Measurements from ENCODE around the gene PRKAR1B. TPM values are rescaled to one million over a fixed set of nuclear protein-coding genes. Genes with fewer than 3 reads are reported as not detected.

Gene PRKAR1B
- total and polyA plus RNA-seq, 7 experiments from 2014 or later: 16.1 to 51.4 (median 28.7) TPM

DNA sequence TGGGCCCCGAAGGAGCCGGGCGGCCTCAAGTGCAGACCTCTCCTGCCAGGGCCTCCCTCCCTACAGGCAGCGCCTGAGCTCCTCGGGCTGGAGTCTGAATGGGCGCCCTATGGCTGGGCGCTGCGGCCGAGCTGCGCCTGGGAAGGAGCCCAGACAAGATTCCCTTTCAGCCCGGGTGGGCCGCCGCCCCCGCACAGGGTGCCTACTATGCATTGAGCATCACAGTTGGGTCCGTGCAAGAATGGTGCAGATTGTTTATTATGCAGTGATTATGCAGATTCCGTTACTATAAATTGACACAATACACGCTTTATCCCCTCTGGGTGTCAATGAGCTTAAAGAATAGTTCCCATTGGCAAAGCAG lies 130.3 kb downstream of the PRKAR1B start:
- H3K36me3 Mint-ChIP-seq: peaks cover 0 to 5% (median 0%) of the 10 kb centered on the region in 5 donors
- no peak overlapping the region for H3K4me3 ChIP-seq (ENCODE audit: low read length)
- peaks cover 15 to 23% of the 10 kb centered on the region in 2 donors for H3K4me1 ChIP-seq (ENCODE audit: control insufficient read depth in 2 of 2, insufficient read depth in 2 of 2, low read length in 2 of 2)
- DNase-seq: no peak
- no peaks in the 10 kb centered on the region for H3K27me3 Mint-ChIP-seq
- no peak overlapping the region for H3K4me3 Mint-ChIP-seq
- CTCF ChIA-PET: no interaction called here
- H3K9me3 Mint-ChIP-seq: no peaks in the 10 kb centered on the region
- ATAC-seq: no peak
- H3K4me1 Mint-ChIP-seq: peaks cover 17 to 48% (median 26%) of the 10 kb centered on the region in 7 donors
- peaks cover 0 to 14% (median 0%) of the 10 kb centered on the region in 3 experiments for H3K36me3 ChIP-seq (ENCODE audit: control insufficient read depth in 2 of 3, insufficient read depth in 3 of 3, low read length in 3 of 3)
- no peak overlapping the region for H3K27ac ChIP-seq (ENCODE audit: low read depth, low read length)
- peak overlapping the region in 2 of 9 donors; percentile 28 to 31 for H3K27ac Mint-ChIP-seq
- intact Hi-C loops (cut with micrococcal nuclease): no loop called here
- H3K9me3 ChIP-seq (ENCODE audit: control insufficient read depth in 2 of 3, low read length in 3 of 3): no peaks in the 10 kb centered on the region
- POLR2A ChIA-PET: no interaction called here
- H3K27me3 ChIP-seq (ENCODE audit: control insufficient read depth in 2 of 2, insufficient read depth in 2 of 2, low read length in 2 of 2): no peaks in the 10 kb centered on the region

DNA sequence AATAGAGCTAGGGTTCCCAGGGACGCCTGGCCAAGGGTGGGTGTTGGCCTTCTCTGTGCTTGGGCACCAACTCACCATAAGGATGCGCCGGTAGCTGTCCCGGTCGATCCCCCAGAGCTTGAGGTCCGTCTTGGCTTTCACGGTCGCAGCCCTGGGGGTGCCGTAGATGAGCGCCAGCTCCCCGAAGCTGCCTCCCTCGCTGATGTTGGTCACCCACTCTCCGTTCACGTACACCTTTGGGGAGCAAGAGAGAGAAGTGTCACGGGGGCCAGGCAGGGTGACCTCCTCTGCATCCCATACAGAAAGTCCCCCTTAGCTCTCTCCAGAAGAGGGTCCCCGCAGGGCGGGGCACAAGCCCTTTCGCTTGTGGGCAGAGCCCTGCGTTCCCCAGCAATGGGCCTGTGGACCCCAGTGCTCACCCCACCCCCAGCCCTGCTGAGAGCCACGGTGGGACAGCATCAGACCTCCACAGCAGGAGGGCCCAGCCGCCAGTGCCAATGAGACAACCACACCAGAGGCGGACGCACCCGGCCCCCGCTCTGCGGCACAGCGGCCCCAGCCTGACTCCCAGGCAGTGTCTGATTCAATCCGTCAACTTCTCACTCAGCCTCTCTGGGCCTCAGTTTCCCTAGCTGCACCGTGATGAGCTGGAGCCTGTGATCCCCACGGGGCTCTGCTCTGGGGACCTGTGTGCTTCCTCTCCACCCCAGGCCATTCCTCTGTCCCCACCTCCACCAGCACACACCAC lies 130.8 kb downstream of the PRKAR1B start:
- ATAC-seq: no peak
- H3K27me3 ChIP-seq (ENCODE audit: control insufficient read depth in 2 of 2, insufficient read depth in 2 of 2, low read length in 2 of 2): no peaks in the 10 kb centered on the region
- H3K9me3 ChIP-seq (ENCODE audit: control insufficient read depth in 2 of 3, low read length in 3 of 3): no peaks in the 10 kb centered on the region
- Mint-ChIP-seq H3K4me3 (no peak overlapping the region), H3K27ac (peak overlapping the region in 2 of 9 donors; percentile 15 to 24), H3K27me3 (no peaks in the 10 kb centered on the region), H3K36me3 (peaks cover 0 to 5% (median 0%) of the 10 kb centered on the region in 5 donors), H3K9me3 (no peaks in the 10 kb centered on the region), H3K4me1 (peaks cover 13 to 46% (median 22%) of the 10 kb centered on the region in 7 donors)
- peaks cover 0 to 14% (median 0%) of the 10 kb centered on the region in 3 experiments for H3K36me3 ChIP-seq (ENCODE audit: control insufficient read depth in 2 of 3, insufficient read depth in 3 of 3, low read length in 3 of 3)
- peaks cover 12 to 17% of the 10 kb centered on the region in 2 donors for H3K4me1 ChIP-seq (ENCODE audit: control insufficient read depth in 2 of 2, insufficient read depth in 2 of 2, low read length in 2 of 2)
- ChIA-PET POLR2A (no interaction called here), CTCF (no interaction called here)
- intact Hi-C loops (cut with micrococcal nuclease): no loop called here
- no peak overlapping the region for H3K4me3 ChIP-seq (ENCODE audit: low read length)
- no peak for DNase-seq
- H3K27ac ChIP-seq (ENCODE audit: low read depth, low read length): no peak overlapping the region

DNA sequence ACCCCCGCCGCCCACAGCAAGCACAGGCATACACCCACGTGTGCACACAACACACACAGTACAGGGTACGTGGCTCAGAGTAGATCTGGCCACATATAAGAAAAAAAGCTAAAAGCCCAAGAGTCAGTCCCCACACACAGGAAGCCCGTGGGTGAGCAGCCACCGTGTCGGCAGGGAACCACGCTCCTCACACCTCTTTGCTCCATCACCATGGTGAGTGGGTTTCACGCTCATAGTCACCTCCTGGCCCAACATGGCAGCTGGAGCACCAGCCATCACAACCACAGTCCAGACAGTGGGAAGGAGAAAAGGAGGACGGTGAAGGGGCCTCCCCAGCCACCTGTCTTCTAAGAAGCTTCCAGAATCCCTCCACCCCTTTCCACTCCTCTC lies 131.5 kb downstream of the PRKAR1B start:
- DNase-seq (peak in 1 of 9 donors; percentile 37), ATAC-seq (peak; percentile 24)
- H3K27me3 Mint-ChIP-seq: no peaks in the 10 kb centered on the region
- intact Hi-C loops (cut with micrococcal nuclease): no loop called here
- Histone ChIP-seq H3K4me3 (ENCODE audit: low read length) (no peak overlapping the region), H3K27ac (ENCODE audit: low read depth, low read length) (no peak overlapping the region), H3K27me3 (ENCODE audit: control insufficient read depth in 2 of 2, insufficient read depth in 2 of 2, low read length in 2 of 2) (no peaks in the 10 kb centered on the region), H3K36me3 (ENCODE audit: control insufficient read depth in 2 of 3, insufficient read depth in 3 of 3, low read length in 3 of 3) (peaks cover 0 to 14% (median 0%) of the 10 kb centered on the region in 3 experiments), H3K4me1 (ENCODE audit: control insufficient read depth in 2 of 2, insufficient read depth in 2 of 2, low read length in 2 of 2) (peaks cover 5 to 11% of the 10 kb centered on the region in 2 donors), H3K9me3 (ENCODE audit: control insufficient read depth in 2 of 3, low read length in 3 of 3) (no peaks in the 10 kb centered on the region)
- H3K4me1 Mint-ChIP-seq: peaks cover 11 to 40% (median 21%) of the 10 kb centered on the region in 7 donors
- CTCF ChIA-PET: no interaction called here
- POLR2A ChIA-PET: no interaction called here
- no peaks in the 10 kb centered on the region for H3K9me3 Mint-ChIP-seq
- peak overlapping the region in 3 of 9 donors; percentile 24 to 83 (median 38) for H3K27ac Mint-ChIP-seq
- H3K36me3 Mint-ChIP-seq: peaks cover 0 to 5% (median 0%) of the 10 kb centered on the region in 5 donors
- H3K4me3 Mint-ChIP-seq: no peak overlapping the region

DNA sequence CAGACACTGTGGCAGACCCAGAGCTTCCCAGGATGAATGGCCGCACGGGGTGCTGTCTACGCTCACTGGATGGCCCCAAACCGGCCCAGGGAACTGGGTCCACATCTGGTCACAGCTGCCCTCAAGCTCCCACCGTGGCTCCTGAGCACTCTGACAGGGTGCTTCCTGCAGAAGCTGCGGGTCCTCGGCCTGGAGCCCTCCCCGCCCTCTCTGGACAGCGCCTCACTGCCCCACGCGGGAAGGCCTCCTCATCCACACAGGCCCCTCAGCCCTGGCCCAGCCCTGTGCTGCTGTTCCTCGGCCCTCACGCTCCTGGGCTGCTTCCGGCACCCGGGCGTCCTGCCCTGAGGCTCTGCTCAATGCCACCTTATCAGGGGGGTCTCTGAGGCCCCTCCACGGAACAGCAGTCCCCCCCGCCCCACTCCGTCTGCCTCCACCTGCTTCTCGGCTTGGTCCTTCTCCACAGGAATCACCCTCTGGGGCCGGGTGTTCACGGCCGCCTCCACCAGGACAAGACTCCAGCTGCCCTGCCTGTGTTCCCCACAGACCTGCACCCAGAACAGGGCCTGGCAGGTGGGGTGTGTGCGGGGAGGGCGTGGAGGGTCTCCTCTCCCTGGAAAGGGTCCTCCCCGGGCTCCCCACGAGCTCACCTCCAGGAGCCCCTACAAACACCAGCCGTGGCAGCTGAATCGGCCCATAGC lies 132.0 kb downstream of the PRKAR1B start:
- no peak overlapping the region for H3K4me3 Mint-ChIP-seq
- H3K36me3 Mint-ChIP-seq: peaks cover 0 to 5% (median 0%) of the 10 kb centered on the region in 5 donors
- H3K27me3 Mint-ChIP-seq: no peaks in the 10 kb centered on the region
- no peak for DNase-seq
- Histone ChIP-seq H3K27ac (ENCODE audit: low read depth, low read length) (no peak overlapping the region), H3K9me3 (ENCODE audit: control insufficient read depth in 2 of 3, low read length in 3 of 3) (no peaks in the 10 kb centered on the region), H3K27me3 (ENCODE audit: control insufficient read depth in 2 of 2, insufficient read depth in 2 of 2, low read length in 2 of 2) (no peaks in the 10 kb centered on the region), H3K36me3 (ENCODE audit: control insufficient read depth in 2 of 3, insufficient read depth in 3 of 3, low read length in 3 of 3) (peaks cover 0 to 14% (median 0%) of the 10 kb centered on the region in 3 experiments), H3K4me1 (ENCODE audit: control insufficient read depth in 2 of 2, insufficient read depth in 2 of 2, low read length in 2 of 2) (peaks cover 0 to 11% of the 10 kb centered on the region in 2 donors), H3K4me3 (ENCODE audit: low read length) (no peak overlapping the region)
- peaks cover 11 to 34% (median 21%) of the 10 kb centered on the region in 7 donors for H3K4me1 Mint-ChIP-seq
- H3K27ac Mint-ChIP-seq: peak overlapping the region in 3 of 9 donors; percentile 24 to 83 (median 38)
- no peaks in the 10 kb centered on the region for H3K9me3 Mint-ChIP-seq
- ChIA-PET POLR2A (no interaction called here), CTCF (no interaction called here)
- intact Hi-C loops (cut with micrococcal nuclease): no loop called here
- no peak for ATAC-seq

DNA sequence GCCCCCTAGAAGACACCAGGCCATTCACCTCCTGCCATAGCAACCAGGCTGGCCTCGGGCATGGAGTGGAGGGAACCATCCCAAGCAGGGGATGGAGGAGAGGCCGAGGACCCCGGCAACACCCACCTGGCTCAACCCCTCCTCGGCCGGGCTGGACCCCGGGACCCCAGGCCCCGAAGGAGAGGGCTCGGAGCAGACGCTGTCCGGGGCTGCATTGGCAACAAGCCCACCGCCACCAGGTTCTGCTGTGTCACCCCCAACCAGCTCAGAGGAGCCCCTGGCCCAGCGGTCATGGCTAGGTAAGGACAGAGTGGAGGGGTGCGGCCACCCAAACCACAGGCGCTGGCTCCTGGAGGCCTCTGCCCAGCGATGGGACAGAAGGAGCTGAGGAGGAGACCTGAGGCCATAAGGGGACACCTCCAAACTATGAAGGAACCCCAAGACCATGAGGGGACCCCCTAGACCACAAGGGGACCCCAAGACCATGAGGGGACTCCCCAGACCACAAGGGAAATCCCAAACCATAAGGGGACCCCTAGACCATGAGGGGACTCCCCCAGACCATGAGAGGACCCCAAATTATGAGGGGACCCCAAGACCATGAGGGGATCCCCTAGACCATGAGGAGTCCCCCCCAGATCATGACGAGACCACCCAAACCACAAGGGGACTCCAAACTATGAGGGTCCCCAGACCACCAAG lies 132.7 kb downstream of the PRKAR1B start:
- Histone ChIP-seq H3K9me3 (ENCODE audit: control insufficient read depth in 2 of 3, low read length in 3 of 3) (no peaks in the 10 kb centered on the region), H3K27ac (ENCODE audit: low read depth, low read length) (no peak overlapping the region), H3K27me3 (ENCODE audit: control insufficient read depth in 2 of 2, insufficient read depth in 2 of 2, low read length in 2 of 2) (no peaks in the 10 kb centered on the region), H3K4me3 (ENCODE audit: low read length) (no peak overlapping the region), H3K36me3 (ENCODE audit: control insufficient read depth in 2 of 3, insufficient read depth in 3 of 3, low read length in 3 of 3) (peaks cover 0 to 14% (median 0%) of the 10 kb centered on the region in 3 experiments), H3K4me1 (ENCODE audit: control insufficient read depth in 2 of 2, insufficient read depth in 2 of 2, low read length in 2 of 2) (peaks cover 0 to 11% of the 10 kb centered on the region in 2 donors)
- H3K9me3 Mint-ChIP-seq: no peaks in the 10 kb centered on the region
- DNase-seq: no peak
- CTCF ChIA-PET: no interaction called here
- H3K36me3 Mint-ChIP-seq: peaks cover 0 to 12% (median 2%) of the 10 kb centered on the region in 5 donors
- H3K27me3 Mint-ChIP-seq: no peaks in the 10 kb centered on the region
- H3K27ac Mint-ChIP-seq: no peak overlapping the region
- H3K4me3 Mint-ChIP-seq: peak overlapping the region in 1 of 10 donors; percentile 4
- ATAC-seq: no peak
- H3K4me1 Mint-ChIP-seq: peaks cover 7 to 31% (median 18%) of the 10 kb centered on the region in 7 donors
- POLR2A ChIA-PET: no interaction called here
- intact Hi-C loops (cut with micrococcal nuclease): no loop called here

DNA sequence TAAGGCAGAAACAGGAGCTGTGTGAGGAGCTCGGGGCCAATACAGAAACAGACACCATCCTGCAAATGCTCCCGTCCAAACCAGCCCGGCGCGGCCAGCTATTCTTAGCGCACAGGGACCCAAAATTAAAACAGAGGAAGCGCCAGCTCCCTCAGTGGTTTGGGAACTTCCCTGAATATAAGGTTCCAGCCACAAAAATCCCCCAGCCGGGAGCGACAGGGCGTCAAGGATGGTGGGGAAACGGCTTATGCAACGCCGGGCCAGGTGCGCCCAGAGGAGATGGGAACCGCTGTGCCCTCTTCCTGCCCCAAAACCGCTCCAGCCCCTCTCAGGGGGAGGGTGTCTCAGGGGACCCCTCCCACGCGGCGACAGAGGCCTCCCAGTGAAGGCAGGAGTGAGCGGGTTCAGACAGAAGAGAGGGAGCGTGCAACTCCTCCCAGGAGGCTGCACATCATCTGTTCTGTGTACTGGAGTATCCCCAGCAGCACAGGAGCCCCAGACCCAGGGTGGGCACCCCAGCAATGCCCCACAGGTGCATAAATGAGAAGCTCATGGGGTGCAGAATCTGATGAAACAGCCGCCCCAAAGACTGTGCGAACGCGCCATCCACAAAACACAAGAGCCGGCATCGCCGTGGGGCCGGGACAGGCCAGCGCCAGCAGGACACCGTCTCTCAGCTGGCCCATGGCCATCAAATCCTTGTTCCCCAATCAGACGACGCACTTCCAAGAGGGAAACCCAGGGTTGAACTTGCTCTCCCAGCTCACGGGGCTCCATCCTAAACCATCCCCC lies 133.6 kb downstream of the PRKAR1B start:
- Mint-ChIP-seq H3K36me3 (peaks cover 6 to 20% (median 10%) of the 10 kb centered on the region in 5 donors), H3K27me3 (no peaks in the 10 kb centered on the region), H3K9me3 (peaks cover 0 to 7% (median 1%) of the 10 kb centered on the region in 11 donors), H3K4me1 (peaks cover 9 to 35% (median 18%) of the 10 kb centered on the region in 7 donors), H3K4me3 (peak overlapping the region in 5 of 10 donors; percentile 25 to 50 (median 34)), H3K27ac (peak overlapping the region in 5 of 9 donors; percentile 11 to 45 (median 23))
- peaks cover 0 to 11% of the 10 kb centered on the region in 2 donors for H3K4me1 ChIP-seq (ENCODE audit: control insufficient read depth in 2 of 2, insufficient read depth in 2 of 2, low read length in 2 of 2)
- intact Hi-C loops (cut with micrococcal nuclease): no loop called here
- ChIA-PET CTCF (no interaction called here), POLR2A (no interaction called here)
- ATAC-seq (peak; percentile 12), DNase-seq (peak in 1 of 9 donors; percentile 50)
- no peak overlapping the region for H3K4me3 ChIP-seq (ENCODE audit: low read length)
- no peaks in the 10 kb centered on the region for H3K9me3 ChIP-seq (ENCODE audit: control insufficient read depth in 2 of 3, low read length in 3 of 3)
- H3K27me3 ChIP-seq (ENCODE audit: control insufficient read depth in 2 of 2, insufficient read depth in 2 of 2, low read length in 2 of 2): no peaks in the 10 kb centered on the region
- peaks cover 0 to 22% (median 0%) of the 10 kb centered on the region in 3 experiments for H3K36me3 ChIP-seq (ENCODE audit: control insufficient read depth in 2 of 3, insufficient read depth in 3 of 3, low read length in 3 of 3)
- no peak overlapping the region for H3K27ac ChIP-seq (ENCODE audit: low read depth, low read length)

Data from naive thymus-derived CD4-positive, alpha-beta T cell (primary cell).